GM18951 (cell line): Measurements from ENCODE around the gene KRTAP12-1.
"Not testable (repeated sequence)": the region's sequence is repeated elsewhere in the genome, so short reads cannot be mapped to it uniquely, and the experiment has no call there.

Source experiments
- POLR2A ChIP-seq: IDR thresholded peaks from 4 replicates; pipeline ENCODE4 v1.6.1; 2011; ENCODE audit warnings: mild to moderate bottlenecking; ENCODE audit not compliant: insufficient read length, insufficient read depth; ENCODE audit errors: extremely low read depth
- in situ Hi-C: fragments of 300-500 bp; cut with MboI; formaldehyde crosslinking; loops from one replicate; pipeline ENCODE4 v1.12.0; 2022; ENCODE audit warnings: low sequenced_read_pairs, mixed read lengths, inconsistent platforms; ENCODE audit not compliant: unreplicated experiment

The KRTAP12-1 gene

GRCh38 chr21:44697811-44698734 is 16.1 kb upstream of the KRTAP12-1 start:
- TF ChIP-seq POLR2A = no peak
- in situ Hi-C loops = no loop called here

GRCh38 chr21:44697172-44697810 is 15.3 kb upstream of the KRTAP12-1 start, which contains the start of gene KRTAP10-12:
KRTAP10-12 (plus strand) TSS chr21:44697172; CDS start chr21:44697202, 30 bp downstream.
- in situ Hi-C loops = not testable (repeated sequence)

GRCh38 chr21:44696572-44696971 is 14.6 kb upstream of the KRTAP12-1 start:
- TF ChIP-seq POLR2A = no peak
- in situ Hi-C loops = no loop called here

GRCh38 chr21:44695641-44696040 is 13.7 kb upstream of the KRTAP12-1 start:
- no peak for TF ChIP-seq POLR2A
- in situ Hi-C loops = no loop called here

- TF ChIP-seq POLR2A = no peak
- in situ Hi-C loops = no loop called here
Measured at GRCh38 chr21:44695184-44695583, 13.2 kb upstream of the KRTAP12-1 start.

GRCh38 chr21:44694776-44695175 is 12.8 kb upstream of the KRTAP12-1 start:
- TF ChIP-seq POLR2A = no peak
- in situ Hi-C loops = no loop called here

GRCh38 chr21:44692798-44693512 is 11.0 kb upstream of the KRTAP12-1 start:
- in situ Hi-C loops = no loop called here
- TF ChIP-seq POLR2A = no peak

- no peak for TF ChIP-seq POLR2A
- in situ Hi-C loops = no loop called here
Measured at GRCh38 chr21:44691686-44692085, 9.7 kb upstream of the KRTAP12-1 start.

- in situ Hi-C loops = not testable (repeated sequence)
Measured at GRCh38 chr21:44689740-44690139, 7.8 kb upstream of the KRTAP12-1 start.

GRCh38 chr21:44687671-44688070 is 5.7 kb upstream of the KRTAP12-1 start:
- in situ Hi-C loops = no loop called here
- TF ChIP-seq POLR2A = no peak

GRCh38 chr21:44686843-44687561 is 5.0 kb upstream of the KRTAP12-1 start:
- in situ Hi-C loops = no loop called here
- no peak for TF ChIP-seq POLR2A

GRCh38 chr21:44686000-44686781 is 4.2 kb upstream of the KRTAP12-1 start:
- TF ChIP-seq POLR2A = no peak
- in situ Hi-C loops = no loop called here

GRCh38 chr21:44685050-44685449 is 3.1 kb upstream of the KRTAP12-1 start:
- in situ Hi-C loops = not testable (repeated sequence)
